SH-SY5Y (cell line): ENCODE data around the gene STMN3.

Experiments used
- GATA2 ChIP-seq: IDR thresholded peaks from 2 replicates; pipeline ENCODE4 v1.6.1; 2011; ENCODE audit warnings: mild to moderate bottlenecking, low read depth, low read length
- GATA3 ChIP-seq: IDR thresholded peaks from 2 replicates; pipeline ENCODE4 v1.6.1; 2011; ENCODE audit warnings: low read depth, mild to moderate bottlenecking, low read length, moderate library complexity

Gene STMN3

GRCh38 chr20:63688228-63689045 is 35.2 kb upstream of the STMN3 start:
- TF ChIP-seq GATA3 (no peak), GATA2 (no peak)

- TF ChIP-seq GATA3 (no peak), GATA2 (no peak)
Observed at GRCh38 chr20:63687419-63688178, 34.4 kb upstream of the STMN3 start.

DNA sequence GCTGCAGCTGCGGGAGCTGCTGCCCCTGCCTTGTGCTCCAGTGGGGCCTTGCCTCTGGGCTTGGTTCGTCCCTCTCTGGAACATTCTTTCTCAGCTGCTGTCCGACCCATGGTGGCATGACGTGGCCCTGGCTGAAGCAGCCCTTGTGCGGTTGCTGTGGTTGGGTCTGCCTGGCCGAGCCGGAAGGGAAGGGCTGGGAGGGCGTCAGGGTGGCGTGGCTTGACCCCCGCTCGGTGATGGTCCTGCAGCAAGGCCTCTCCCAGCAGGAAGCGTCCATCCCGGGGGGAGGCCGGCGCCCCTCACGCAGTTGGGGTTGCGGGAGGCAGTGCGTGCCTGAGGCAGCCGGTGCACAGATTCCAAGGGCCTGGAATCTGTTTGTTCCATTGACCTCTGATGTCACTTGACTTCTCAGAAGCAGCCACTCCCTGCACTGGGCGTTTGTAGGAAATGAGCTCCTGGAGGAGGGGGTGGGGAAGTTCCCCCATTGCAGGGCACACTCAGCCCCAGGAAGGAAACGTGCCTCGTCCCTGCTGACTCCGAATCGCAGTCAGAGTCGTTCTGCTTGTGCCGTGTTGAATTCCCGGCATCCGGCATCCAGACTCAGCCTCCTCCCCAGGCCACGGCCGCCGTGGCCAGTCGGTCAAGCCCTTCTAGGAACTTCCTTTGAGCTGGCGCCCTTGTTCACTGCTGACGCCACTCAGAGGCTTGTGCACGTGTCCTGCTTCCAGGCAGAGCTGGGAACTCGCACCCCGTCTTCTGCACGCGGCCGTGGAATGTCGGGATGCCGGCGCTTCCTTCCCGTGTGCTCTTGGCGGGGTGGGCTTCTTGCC is 33.5 kb upstream of the STMN3 start:
- TF ChIP-seq GATA2 (no peak), GATA3 (no peak)

GRCh38 chr20:63686094-63686491 is 32.9 kb upstream of the STMN3 start:
- TF ChIP-seq GATA3 (no peak), GATA2 (no peak)

DNA sequence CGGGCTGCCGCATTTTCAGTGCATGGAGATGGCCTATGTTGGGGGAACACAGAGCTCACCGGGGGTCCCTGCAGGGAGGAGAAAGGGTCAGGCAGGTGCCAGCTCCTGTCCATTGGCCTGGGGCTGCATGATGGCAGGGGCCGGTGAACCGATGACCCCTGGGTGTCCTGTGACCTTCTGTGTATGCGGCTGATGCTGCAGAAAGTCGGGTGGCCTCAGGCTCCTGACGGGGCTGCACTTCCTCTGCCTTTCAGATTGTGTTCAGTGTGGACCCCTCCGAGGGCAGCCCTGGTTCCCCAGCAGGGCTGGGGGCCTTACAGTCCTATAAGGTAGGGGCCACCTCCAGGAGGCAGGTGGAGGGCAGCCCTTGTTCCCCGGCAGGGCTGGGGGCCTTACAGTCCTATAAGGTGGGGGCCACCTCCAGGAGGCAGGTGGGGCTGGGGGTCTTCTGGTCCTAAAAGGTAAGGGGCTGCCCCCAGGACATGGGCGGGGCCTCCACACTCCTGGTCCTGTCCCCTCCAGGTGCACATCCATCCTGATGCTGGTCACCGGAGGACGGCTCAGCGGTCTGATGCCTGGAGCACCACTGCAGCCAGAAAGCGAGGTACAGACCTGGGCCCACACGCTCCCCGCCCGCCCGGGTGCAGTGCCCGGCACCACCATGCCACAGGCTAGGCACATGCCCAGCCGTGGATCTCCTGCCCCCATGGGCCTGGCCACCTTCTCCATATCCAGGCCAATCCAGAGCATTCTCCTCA is 32.2 kb upstream of the STMN3 start:
- TF ChIP-seq GATA2: no peak
- TF ChIP-seq GATA3: no peak

DNA sequence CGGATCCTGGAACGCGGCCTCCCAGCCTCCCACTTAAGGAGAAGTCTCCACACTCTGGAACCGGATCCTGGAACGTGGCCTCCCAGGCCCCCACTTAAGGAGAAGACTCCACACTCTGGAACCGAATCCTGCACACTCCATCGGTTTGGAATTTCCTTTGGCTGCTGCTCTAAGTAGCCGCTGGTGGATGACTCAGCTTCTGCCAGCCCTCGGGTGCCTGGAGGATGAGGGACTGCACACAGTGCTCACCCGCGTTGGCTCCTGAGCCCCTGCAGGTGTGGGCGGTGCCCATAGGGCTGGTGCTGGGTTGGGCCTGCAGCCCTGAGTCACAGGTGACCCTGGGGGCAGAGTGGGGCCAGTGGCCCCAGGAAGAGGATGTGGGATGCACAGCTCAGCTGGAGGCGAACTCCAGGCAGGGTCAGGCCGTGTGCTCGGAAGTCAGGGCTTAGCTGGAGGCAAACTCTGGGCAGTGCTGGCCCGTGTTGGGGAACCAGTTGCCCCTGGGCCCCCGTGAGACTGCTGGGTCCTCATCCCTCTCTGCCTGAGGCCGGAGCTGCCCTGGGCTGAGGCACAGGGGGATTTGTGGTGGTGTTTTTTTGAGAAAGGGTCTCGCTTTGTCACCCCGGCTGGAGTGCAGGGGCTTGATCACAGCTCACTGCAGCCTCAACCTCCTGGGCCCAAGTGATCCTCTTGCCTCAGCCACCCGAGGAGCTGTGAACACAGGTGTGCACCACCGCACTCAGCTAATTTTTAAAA is 29.3 kb upstream of the STMN3 start:
- TF ChIP-seq GATA3: no peak

DNA sequence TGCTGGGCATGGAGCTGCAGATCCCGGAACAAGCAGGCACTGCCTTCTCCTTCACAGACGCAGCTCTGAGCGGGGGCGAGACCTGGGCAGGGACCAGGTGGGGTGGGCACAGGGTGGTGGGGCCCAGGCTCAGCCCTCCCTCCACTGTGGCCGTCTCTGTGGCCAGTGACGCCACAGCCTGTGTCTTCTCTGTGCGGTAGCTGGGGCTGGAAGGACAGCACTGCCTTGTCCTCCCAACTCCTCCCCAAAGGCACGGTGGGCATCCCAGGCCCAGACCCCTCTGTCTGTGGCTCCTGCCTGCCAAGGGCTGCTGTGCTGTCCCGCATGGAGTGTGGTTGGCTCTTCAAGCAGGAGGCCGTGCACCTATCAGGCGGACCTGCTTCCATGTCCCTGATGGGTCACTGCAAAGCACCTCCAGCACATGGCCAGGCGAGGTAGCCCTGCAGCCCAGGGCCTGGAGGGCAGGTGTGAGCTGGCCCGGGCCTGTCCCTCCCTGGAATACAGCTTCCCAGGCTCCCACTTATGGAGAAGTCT is 28.5 kb upstream of the STMN3 start:
- TF ChIP-seq GATA2: no peak
- TF ChIP-seq GATA3: no peak

- TF ChIP-seq GATA2: no peak
- no peak for TF ChIP-seq GATA3
Observed at GRCh38 chr20:63680857-63681608, 27.8 kb upstream of the STMN3 start.

DNA sequence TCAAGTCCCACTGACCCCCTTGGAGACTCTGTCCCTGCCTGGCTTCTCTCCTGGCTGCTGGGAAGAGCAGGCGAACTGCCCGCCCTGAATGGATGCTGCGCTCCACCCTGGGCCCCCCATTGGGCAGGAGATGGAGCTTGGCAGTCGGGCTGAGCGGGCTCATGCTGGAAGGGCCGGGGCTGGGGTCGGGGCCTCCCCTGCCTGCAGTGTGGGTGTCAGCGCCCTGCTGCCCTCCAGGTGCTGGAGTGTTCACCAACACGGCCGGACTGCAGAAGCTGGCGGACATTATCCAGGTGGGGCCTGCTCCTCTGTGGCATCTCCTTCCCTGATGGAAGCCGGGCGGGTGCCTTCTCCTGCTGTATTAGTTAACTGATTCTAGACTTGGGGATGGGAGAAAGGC is 27.2 kb upstream of the STMN3 start:
- TF ChIP-seq GATA2 (no peak), GATA3 (no peak)

DNA sequence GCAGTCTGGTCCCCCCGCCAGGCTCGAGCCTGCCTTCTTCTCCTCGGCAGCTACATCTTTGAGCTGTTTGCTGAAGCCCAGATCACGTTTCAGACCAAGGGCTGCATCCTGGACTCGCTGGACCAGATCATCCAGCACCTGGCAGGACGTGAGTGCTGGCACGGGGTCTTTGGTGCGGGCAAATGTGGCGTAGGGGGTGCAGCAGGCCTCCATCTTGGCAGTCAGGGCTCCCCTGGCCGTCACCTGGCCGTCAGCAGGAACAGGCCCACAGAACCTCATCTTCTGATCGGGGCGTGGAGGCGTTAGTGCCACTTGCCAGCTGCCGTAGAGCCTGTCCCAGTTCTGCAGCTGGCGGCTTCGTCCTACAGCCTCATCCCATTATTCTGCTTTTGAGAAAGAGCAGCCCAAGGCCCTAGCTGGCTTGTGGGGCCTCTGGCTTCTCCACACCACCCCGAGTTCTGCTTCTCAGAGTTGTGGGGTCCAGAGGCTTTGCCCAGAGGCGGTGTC is 26.6 kb upstream of the STMN3 start:
- no peak for TF ChIP-seq GATA2
- TF ChIP-seq GATA3: no peak

- TF ChIP-seq GATA2: no peak
- no peak for TF ChIP-seq GATA3
Observed at GRCh38 chr20:63678667-63679465, 25.6 kb upstream of the STMN3 start.

DNA sequence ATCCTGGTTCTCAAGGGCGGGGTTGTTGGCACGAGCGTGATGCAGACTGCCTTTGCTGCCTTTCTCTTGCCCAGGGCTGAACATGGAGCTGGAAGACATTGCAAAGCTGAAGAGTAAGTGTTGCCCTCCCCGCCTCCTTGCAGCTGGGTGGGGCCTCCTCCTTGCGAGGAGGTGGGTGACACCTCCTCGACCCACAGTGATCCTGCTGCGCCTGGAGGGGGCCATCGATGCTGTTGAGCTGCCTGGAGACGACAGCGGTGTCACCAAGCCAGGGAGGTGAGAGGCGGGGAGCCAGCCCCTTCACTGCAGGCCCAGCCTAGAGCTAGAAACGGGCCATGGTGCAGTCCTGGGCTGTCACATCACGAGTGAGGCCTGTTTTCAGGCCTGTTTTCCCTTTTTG is 24.8 kb upstream of the STMN3 start:
- TF ChIP-seq GATA2 (no peak), GATA3 (no peak)
